SK-N-SH (cell line): ENCODE results near the gene TNFAIP3. TPM values are rescaled to one million over a fixed set of nuclear protein-coding genes. Genes with fewer than 3 reads are reported as not detected.
A peak's percentile ranks its signal among the peaks of the same experiment; 100 is the strongest.

Experiments used
- CTCF ChIA-PET: fragments of 300-600, 350-600 bp; formaldehyde crosslinking; extraction: SDS; loops from one replicate; lab custom pipeline; 2021; lab: Yijun Ruan, JAX
- POLR2A ChIA-PET: fragments of 350-600 bp; sonication (Branson Sonifier 250); formaldehyde crosslinking; extraction: SDS; loops from one replicate; lab custom pipeline; 2020; ENCODE audit warnings: antibody characterized with exemption, inconsistent platforms; lab: Yijun Ruan, JAX
- DNase-seq: peaks from one replicate; pipeline ENCODE4 v3.0.0; 2012
- H2AFZ ChIP-seq: fragments of 200-600 bp; sonication (generic); 2 replicates; pipeline ENCODE4 v1.8.1; 2016; ENCODE audit warnings: antibody characterized with exemption, mild to moderate bottlenecking, low read depth
- H3F3A ChIP-seq: fragments of 200-600 bp; sonication (generic); replicated peaks from 2 replicates; pipeline ENCODE3; 2016; ENCODE audit warnings: antibody characterized with exemption, mild to moderate bottlenecking; ENCODE audit not compliant: insufficient read depth
- H3K27ac ChIP-seq, 2 experiments: fragments of 200-500 bp in 1 of 2; fragments of 200-600 bp in 1 of 2; sonication (Bioruptor generic) in 1 of 2; sonication (generic), shearing (Covaris generic) in 1 of 2; 2 replicates each; pipeline versions ENCODE4 v1.5.1 to v1.6.1; 2014 to 2016; ENCODE audit warnings: low read depth in 2 of 2, inconsistent platforms in 1 of 2, low read length in 1 of 2, mild to moderate bottlenecking in 1 of 2, mixed read lengths in 1 of 2
- H3K27me3 ChIP-seq: fragments of 200-600 bp; sonication (generic), shearing (Covaris generic); 2 replicates; pipeline ENCODE4 v1.6.1; 2016; ENCODE audit warnings: mixed run types; ENCODE audit not compliant: insufficient read depth
- H3K36me3 ChIP-seq, 2 experiments: fragments of 200-500 bp in 1 of 2; fragments of 200-600 bp in 1 of 2; sonication (Bioruptor generic) in 1 of 2; sonication (generic) in 1 of 2; replicated peaks in 1 of 2; 2 replicates each; pipeline versions ENCODE3 to v1.5.1; 2014 to 2016; ENCODE audit warnings: low read length in 1 of 2, mild to moderate bottlenecking in 1 of 2; ENCODE audit not compliant: insufficient read depth in 2 of 2, control insufficient read depth in 1 of 2
- H3K4me1 ChIP-seq, 2 experiments: fragments of 200-500 bp in 1 of 2; fragments of 200-600 bp in 1 of 2; sonication (Bioruptor generic) in 1 of 2; sonication (generic), shearing (Covaris generic) in 1 of 2; 2 replicates each; pipeline versions ENCODE4 v1.5.1 to v1.6.1; 2014 to 2016; ENCODE audit warnings: low read depth in 1 of 2, low read length in 1 of 2, mixed run types in 1 of 2; ENCODE audit not compliant: insufficient read depth in 2 of 2, control insufficient read depth in 1 of 2
- H3K4me2 ChIP-seq: fragments of 200-600 bp; sonication (generic), shearing (Covaris generic); 2 replicates; pipeline ENCODE4 v1.6.1; 2017; ENCODE audit warnings: mixed run types
- H3K4me3 ChIP-seq, 2 experiments: fragments of 200-500 bp in 1 of 2; fragments of 200-600 bp in 1 of 2; sonication (Bioruptor generic) in 1 of 2; sonication (generic), shearing (Covaris generic) in 1 of 2; 2 replicates each; pipeline versions ENCODE4 v1.5.1 to v1.8.1; 2014 to 2016; ENCODE audit warnings: low read depth in 2 of 2, inconsistent platforms in 1 of 2, low read length in 1 of 2, mild to moderate bottlenecking in 1 of 2, mixed read lengths in 1 of 2, moderate library complexity in 1 of 2
- H3K79me2 ChIP-seq: fragments of 200-600 bp; sonication (generic); 2 replicates; pipeline ENCODE4 v1.8.1; 2017; ENCODE audit warnings: mild to moderate bottlenecking; ENCODE audit not compliant: insufficient read depth
- H3K9ac ChIP-seq: fragments of 200-600 bp; sonication (generic); 2 replicates; pipeline ENCODE4 v1.6.1; 2017; ENCODE audit warnings: mixed run types
- H3K9me2 ChIP-seq: fragments of 200-600 bp; sonication (generic); 2 replicates; pipeline ENCODE4 v1.6.1; 2017; ENCODE audit warnings: mixed run types
- H3K9me3 ChIP-seq: fragments of 200-600 bp; sonication (generic); 2 replicates; pipeline ENCODE4 v1.6.1; 2017; ENCODE audit warnings: mixed run types, mild to moderate bottlenecking, moderate library complexity
- H4K20me1 ChIP-seq: fragments of 200-600 bp; sonication (generic); 2 replicates; pipeline ENCODE4 v1.6.1; 2017; ENCODE audit warnings: mild to moderate bottlenecking, mixed run types; ENCODE audit not compliant: insufficient read depth
- ELF1 ChIP-seq: IDR thresholded peaks from 2 replicates; pipeline ENCODE4 v1.4.0; 2012
- EP300 ChIP-seq, 2 experiments: IDR thresholded peaks; 2 replicates each; pipeline versions ENCODE4 v1.4.0 to v1.6.1; 2012; ENCODE audit warnings: borderline replicate concordance in 1 of 2, low read depth in 1 of 2, low read length in 1 of 2
- FOSL2 ChIP-seq: IDR thresholded peaks from 2 replicates; pipeline ENCODE4 v1.4.0; 2012; ENCODE audit warnings: low read depth, mild to moderate bottlenecking, moderate library complexity, borderline replicate concordance
- FOXJ3 ChIP-seq: sonication (generic); formaldehyde crosslinking; IDR thresholded peaks from 2 replicates; pipeline ENCODE4 v1.5.1; 2020; ENCODE audit warnings: mild to moderate bottlenecking, missing genetic modification reagents
- FOXM1 ChIP-seq: IDR thresholded peaks from 2 replicates; pipeline ENCODE4 v1.4.0; 2012; ENCODE audit warnings: low read depth, mild to moderate bottlenecking
- GATA2 ChIP-seq: sonication (generic); formaldehyde crosslinking; IDR thresholded peaks from 2 replicates; pipeline ENCODE4 v1.5.0; 2020; ENCODE audit warnings: mild to moderate bottlenecking, missing genetic modification reagents
- MAX ChIP-seq: IDR thresholded peaks from 2 replicates; pipeline ENCODE4 v1.4.0; 2012; ENCODE audit warnings: low read depth
- MXI1 ChIP-seq: IDR thresholded peaks from 2 replicates; pipeline ENCODE4 v1.6.1; 2012; ENCODE audit warnings: mild to moderate bottlenecking, low read depth, low read length, improper control_type of control experiment
- NRF1 ChIP-seq: IDR thresholded peaks from 2 replicates; pipeline ENCODE4 v1.6.1; 2012; ENCODE audit warnings: low read depth, mild to moderate bottlenecking, low read length
- RAD21 ChIP-seq: IDR thresholded peaks from 2 replicates; pipeline ENCODE4 v1.6.1; 2012; ENCODE audit warnings: mild to moderate bottlenecking, low read length
- RCOR1 ChIP-seq: fragments of 150-350 bp; IDR thresholded peaks from 2 replicates; pipeline ENCODE4 v1.6.1; 2017; ENCODE audit warnings: antibody characterized with exemption, low read length
- SMC3 ChIP-seq: IDR thresholded peaks from 2 replicates; pipeline ENCODE4 v1.6.1; 2012; ENCODE audit warnings: low read depth, low read length, improper control_type of control experiment
- TAF1 ChIP-seq: IDR thresholded peaks from 2 replicates; pipeline ENCODE4 v1.6.1; 2012; ENCODE audit warnings: low read depth, mild to moderate bottlenecking, low read length, moderate library complexity, borderline replicate concordance
- TEAD4 ChIP-seq: IDR thresholded peaks from 2 replicates; pipeline ENCODE4 v1.4.0; 2012; ENCODE audit warnings: mild to moderate bottlenecking, borderline replicate concordance; ENCODE audit not compliant: insufficient read depth
- USF2 ChIP-seq: fragments of 150-350 bp; IDR thresholded peaks from 2 replicates; pipeline ENCODE4 v1.6.1; 2017; ENCODE audit warnings: antibody characterized with exemption, low read length, low read depth, borderline replicate concordance
- YY1 ChIP-seq: IDR thresholded peaks from 2 replicates; pipeline ENCODE4 v1.4.0; 2012; ENCODE audit warnings: low read depth, mild to moderate bottlenecking
- ZBTB33 ChIP-seq: IDR thresholded peaks from 2 replicates; pipeline ENCODE4 v1.4.0; 2012; ENCODE audit warnings: low read depth, borderline replicate concordance
- WGBS: methylation state at CpG from one replicate; pipeline ENCODE4 v1.1.6; 2017; ENCODE audit warnings: low lambda C conversion rate; 5-methylcytosine and 5-hydroxymethylcytosine counted together
- polyA plus RNA-seq, 3 experiments: library from polyadenylated mRNA; depleted of rRNA; stranded (reverse); fragments of >200 nt; gene quantifications; 2 replicates each; pipeline ENCODE4 v1.2.3, GENCODE V29; 2012
- TF ChIP-seq, protein P1 (sequence below): fragments of 200-600 bp; sonication (generic); IDR thresholded peaks from 2 replicates; pipeline ENCODE4 v1.6.1; 2017; ENCODE audit warnings: antibody characterized with exemption, mild to moderate bottlenecking, moderate library complexity
- TF ChIP-seq, protein P2 (sequence below): IDR thresholded peaks from 2 replicates; pipeline ENCODE4 v1.4.0; 2012; ENCODE audit warnings: low read depth, borderline replicate concordance

Gene TNFAIP3
- polyA plus RNA-seq, 1 of the 3 experiments (the other 2 are of a cell fraction), result 1.0 TPM

GRCh38 chr6:137867685-137868509 is 838 bp downstream of the TNFAIP3 start:
- no peak for TF ChIP-seq SMC3
- no peak for TF ChIP-seq NRF1
- no peak for TF ChIP-seq EP300 (IDR thresholded peaks at IDR 0.05; ENCODE audit: borderline replicate concordance in 1 of 2, low read depth in 1 of 2, low read length in 1 of 2)
- TF ChIP-seq, protein P1, sequence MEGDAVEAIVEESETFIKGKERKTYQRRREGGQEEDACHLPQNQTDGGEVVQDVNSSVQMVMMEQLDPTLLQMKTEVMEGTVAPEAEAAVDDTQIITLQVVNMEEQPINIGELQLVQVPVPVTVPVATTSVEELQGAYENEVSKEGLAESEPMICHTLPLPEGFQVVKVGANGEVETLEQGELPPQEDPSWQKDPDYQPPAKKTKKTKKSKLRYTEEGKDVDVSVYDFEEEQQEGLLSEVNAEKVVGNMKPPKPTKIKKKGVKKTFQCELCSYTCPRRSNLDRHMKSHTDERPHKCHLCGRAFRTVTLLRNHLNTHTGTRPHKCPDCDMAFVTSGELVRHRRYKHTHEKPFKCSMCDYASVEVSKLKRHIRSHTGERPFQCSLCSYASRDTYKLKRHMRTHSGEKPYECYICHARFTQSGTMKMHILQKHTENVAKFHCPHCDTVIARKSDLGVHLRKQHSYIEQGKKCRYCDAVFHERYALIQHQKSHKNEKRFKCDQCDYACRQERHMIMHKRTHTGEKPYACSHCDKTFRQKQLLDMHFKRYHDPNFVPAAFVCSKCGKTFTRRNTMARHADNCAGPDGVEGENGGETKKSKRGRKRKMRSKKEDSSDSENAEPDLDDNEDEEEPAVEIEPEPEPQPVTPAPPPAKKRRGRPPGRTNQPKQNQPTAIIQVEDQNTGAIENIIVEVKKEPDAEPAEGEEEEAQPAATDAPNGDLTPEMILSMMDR, result no peak
- TF ChIP-seq YY1, result no peak
- TF ChIP-seq RCOR1, result no peak
- no peak for TF ChIP-seq GATA2 (CRISPR knock-in tag)
- TF ChIP-seq ELF1, result no peak
- TF ChIP-seq FOXM1, result no peak
- peaks cover 0 to 8% of the 10 kb centered on the region in 2 experiments; a peak in 1 of 4 replicates for H3K4me1 ChIP-seq
- H3K36me3 ChIP-seq, result no peaks in the 10 kb centered on the region
- POLR2A ChIA-PET, result no interaction called here
- H3K4me3 ChIP-seq, result peak overlapping the region; percentile 57 to 69
- WGBS, result 17% methylated on average over 14 of the region's 32 CpGs
- H3K9ac ChIP-seq, result peak overlapping the region; percentile 61; the same call in 1 of the 2 replicates
- H3K9me3 ChIP-seq, result no peaks in the 10 kb centered on the region
- peak overlapping the region; percentile 92 for H2AFZ ChIP-seq
- H3F3A ChIP-seq, result peaks cover 13% of the 10 kb centered on the region
- no peaks in the 10 kb centered on the region; the same call in 1 of the 2 replicates for H3K27me3 ChIP-seq
- no peaks in the 10 kb centered on the region for H3K79me2 ChIP-seq
- CTCF ChIA-PET, result interaction anchor here (0.6 to 2.7 kb wide), 8 partner anchors 9 to 159 kb away, joined by 3 to 17 read pairs (median 6); no protein-coding TSS in a partner anchor
- H3K4me2 ChIP-seq, result peak overlapping the region; percentile 90
- no peak for DNase-seq
- no peaks in the 10 kb centered on the region for H4K20me1 ChIP-seq
- no peak overlapping the region for H3K27ac ChIP-seq
- H3K9me2 ChIP-seq, result no peaks in the 10 kb centered on the region

GRCh38 chr6:137868721-137869548 is 1.9 kb downstream of the TNFAIP3 start:
- Histone ChIP-seq H3K79me2 (no peaks in the 10 kb centered on the region), H3K4me1 (peaks cover 0 to 8% of the 10 kb centered on the region in 2 experiments; a peak in 1 of 4 replicates), H3K9me2 (no peaks in the 10 kb centered on the region), H3F3A (peaks cover 13% of the 10 kb centered on the region), H3K9me3 (no peaks in the 10 kb centered on the region), H3K27ac (no peak overlapping the region), H3K36me3 (no peaks in the 10 kb centered on the region), H4K20me1 (no peaks in the 10 kb centered on the region), H3K27me3 (no peaks in the 10 kb centered on the region; the same call in 1 of the 2 replicates), H3K9ac (no peak overlapping the region), H3K4me2 (no peak overlapping the region), H2AFZ (no peak overlapping the region), H3K4me3 (no peak overlapping the region)
- no peak for DNase-seq
- ChIA-PET CTCF (no interaction called here), POLR2A (no interaction called here)
- WGBS, result 63% methylated on average over 10 of the region's 10 CpGs
- TF ChIP-seq FOSL2 (no peak), ZBTB33 (no peak), RAD21 (no peak), TEAD4 (no peak), YY1 (no peak), FOXJ3 (CRISPR knock-in tag) (no peak), USF2 (no peak), TAF1 (no peak), MXI1 (no peak), EP300 (IDR thresholded peaks at IDR 0.05; ENCODE audit: borderline replicate concordance in 1 of 2, low read depth in 1 of 2, low read length in 1 of 2) (no peak), MAX (no peak)
- TF ChIP-seq, protein P2, sequence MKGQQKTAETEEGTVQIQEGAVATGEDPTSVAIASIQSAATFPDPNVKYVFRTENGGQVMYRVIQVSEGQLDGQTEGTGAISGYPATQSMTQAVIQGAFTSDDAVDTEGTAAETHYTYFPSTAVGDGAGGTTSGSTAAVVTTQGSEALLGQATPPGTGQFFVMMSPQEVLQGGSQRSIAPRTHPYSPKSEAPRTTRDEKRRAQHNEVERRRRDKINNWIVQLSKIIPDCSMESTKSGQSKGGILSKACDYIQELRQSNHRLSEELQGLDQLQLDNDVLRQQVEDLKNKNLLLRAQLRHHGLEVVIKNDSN, result no peak
